Effector memory CD8-positive, alpha-beta T cell (primary cell): ENCODE measurements around the gene VDAC2.
"Not testable (repeated sequence)": the region's sequence is repeated elsewhere in the genome, so short reads cannot be mapped to it uniquely, and the experiment has no call there.

Experiments
- ATAC-seq: fragments of 150-1000 bp; cut with Tn5 transposase; replicated peaks from 2 replicates; pipeline ENCODE4 v1.10.0; 2021; ENCODE audit warnings: mild to moderate bottlenecking, moderate library complexity
- DNase-seq, 3 experiments: peaks; one replicate each; pipeline ENCODE4 v3.0.0; 2021
- H3K27ac Mint-ChIP-seq, 2 donors: one replicate each; pipeline ENCODE4 v1.8.0; 2022; ENCODE audit warnings: mild to moderate bottlenecking in 2 of 2, mixed read lengths in 2 of 2, moderate library complexity in 2 of 2
- H3K27me3 Mint-ChIP-seq, 2 donors: one replicate each; pipeline ENCODE4 v1.8.0; 2022; ENCODE audit warnings: mixed read lengths in 2 of 2
- H3K36me3 Mint-ChIP-seq: one replicate; pipeline ENCODE4 v1.8.0; 2022; ENCODE audit warnings: mild to moderate bottlenecking, moderate library complexity, mixed read lengths; ENCODE audit not compliant: insufficient read depth
- H3K4me1 Mint-ChIP-seq, 2 donors: one replicate each; pipeline ENCODE4 v1.8.0; 2022; ENCODE audit warnings: low read depth in 2 of 2, mixed read lengths in 2 of 2
- H3K4me3 Mint-ChIP-seq, 2 donors: one replicate each; pipeline ENCODE4 v1.8.0; 2022; ENCODE audit warnings: mild to moderate bottlenecking in 2 of 2, mixed read lengths in 2 of 2, moderate library complexity in 2 of 2
- H3K9me3 Mint-ChIP-seq, 2 donors: one replicate each; pipeline ENCODE4 v1.8.0; 2022; ENCODE audit warnings: mixed read lengths in 2 of 2

VDAC2 gene

GRCh38 chr10:75188522-75188921, 22.1 kb upstream of the VDAC2 start:
- not testable (repeated sequence) for H3K9me3 Mint-ChIP-seq, H3K4me1 Mint-ChIP-seq, H3K36me3 Mint-ChIP-seq, H3K4me3 Mint-ChIP-seq, H3K27me3 Mint-ChIP-seq, ATAC-seq, DNase-seq
- H3K27ac Mint-ChIP-seq = peak overlapping the region; percentile 55 to 83

DNA sequence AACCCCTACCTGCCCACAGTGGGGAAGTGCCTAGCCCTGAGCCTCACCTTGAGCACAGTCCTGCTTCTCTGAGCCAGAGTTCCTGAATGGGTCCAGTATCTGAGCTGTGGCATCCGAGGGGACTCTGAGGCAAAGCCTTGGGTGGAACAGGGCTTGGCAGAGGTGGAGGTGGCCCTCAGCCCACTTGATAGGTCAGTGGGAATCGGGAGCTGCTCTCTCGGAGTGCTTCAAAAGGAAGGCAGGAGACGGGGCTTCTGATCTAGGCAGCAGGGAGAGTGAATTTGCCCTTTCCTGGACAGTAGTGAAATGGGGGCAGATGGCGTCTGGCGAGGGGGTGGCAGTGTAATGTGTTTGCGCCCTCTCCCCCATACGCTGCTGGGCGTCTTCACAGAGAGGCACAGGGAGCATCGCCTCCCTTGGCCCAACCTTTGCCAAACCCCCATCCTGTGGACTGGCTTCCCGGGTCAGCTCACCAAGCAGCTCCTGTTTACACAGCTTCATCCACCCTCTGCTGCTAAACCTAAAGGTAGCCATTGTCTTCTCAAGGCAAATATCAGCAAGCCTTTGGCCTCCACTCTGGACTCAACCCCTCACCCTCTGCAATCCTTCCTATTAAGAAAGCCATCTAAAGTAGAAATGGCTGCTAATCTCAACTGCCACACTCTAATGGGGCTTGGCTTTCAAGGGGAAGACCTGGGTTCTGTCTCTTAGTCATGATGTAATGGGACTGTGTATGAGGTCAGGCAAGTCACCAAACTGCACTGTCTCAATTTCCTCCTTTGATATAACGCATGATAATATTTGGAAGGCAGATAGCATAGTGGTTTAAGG, 21.1 kb upstream of the VDAC2 start:
- Mint-ChIP-seq H3K4me3 (no peak overlapping the region), H3K4me1 (peaks cover 3 to 6% of the 10 kb centered on the region in 2 donors), H3K27me3 (no peaks in the 10 kb centered on the region), H3K27ac (peak overlapping the region in 1 of 2 donors; percentile 55), H3K36me3 (no peaks in the 10 kb centered on the region), H3K9me3 (no peaks in the 10 kb centered on the region)
- no peak for ATAC-seq
- no peak for DNase-seq

DNA sequence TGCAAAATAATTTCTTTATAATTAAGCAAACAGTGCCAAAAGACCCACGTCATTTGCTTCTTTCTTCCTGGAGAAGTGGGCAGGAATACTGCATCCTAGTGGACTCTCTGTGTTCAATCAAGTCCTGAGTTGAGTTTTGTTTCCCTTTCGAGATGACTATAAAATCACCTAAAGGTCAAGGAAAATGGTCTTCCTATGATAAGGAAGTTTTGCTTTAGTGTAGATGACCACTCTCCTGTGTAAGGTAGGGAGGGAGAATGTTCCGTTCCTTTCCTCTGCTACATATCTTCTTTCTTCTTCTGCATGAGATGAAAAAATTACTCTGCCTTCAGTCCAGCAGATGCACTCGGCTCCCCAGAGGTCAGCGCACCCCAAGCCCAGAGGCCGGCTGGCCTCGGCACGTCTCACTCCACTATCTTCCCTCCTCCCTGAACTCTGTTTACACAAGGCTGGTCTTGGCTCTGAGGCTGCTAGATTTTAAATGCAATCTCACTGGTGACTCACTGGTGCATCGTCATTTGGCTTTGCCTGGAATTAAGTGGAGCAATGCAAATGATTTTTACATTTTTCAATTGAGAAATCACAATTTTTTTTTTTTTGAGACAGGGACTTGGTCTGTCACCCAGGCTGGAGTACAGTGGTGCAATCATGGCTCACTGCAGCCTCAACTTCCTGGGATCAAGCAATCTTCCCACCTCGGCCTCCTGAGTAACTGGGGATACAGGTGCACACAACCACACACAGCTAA, 18.6 kb upstream of the VDAC2 start:
- H3K9me3 Mint-ChIP-seq = no peaks in the 10 kb centered on the region
- H3K4me3 Mint-ChIP-seq = no peak overlapping the region
- no peak for ATAC-seq
- peaks cover 3 to 6% of the 10 kb centered on the region in 2 donors for H3K4me1 Mint-ChIP-seq
- no peaks in the 10 kb centered on the region for H3K27me3 Mint-ChIP-seq
- no peak overlapping the region for H3K27ac Mint-ChIP-seq
- DNase-seq = no peak
- H3K36me3 Mint-ChIP-seq = no peaks in the 10 kb centered on the region

- H3K27ac Mint-ChIP-seq, ATAC-seq, H3K36me3 Mint-ChIP-seq, H3K9me3 Mint-ChIP-seq, H3K27me3 Mint-ChIP-seq, H3K4me3 Mint-ChIP-seq, H3K4me1 Mint-ChIP-seq, DNase-seq: not testable (repeated sequence)
Measured at GRCh38 chr10:75194625-75195024, 16.0 kb upstream of the VDAC2 start.

DNA sequence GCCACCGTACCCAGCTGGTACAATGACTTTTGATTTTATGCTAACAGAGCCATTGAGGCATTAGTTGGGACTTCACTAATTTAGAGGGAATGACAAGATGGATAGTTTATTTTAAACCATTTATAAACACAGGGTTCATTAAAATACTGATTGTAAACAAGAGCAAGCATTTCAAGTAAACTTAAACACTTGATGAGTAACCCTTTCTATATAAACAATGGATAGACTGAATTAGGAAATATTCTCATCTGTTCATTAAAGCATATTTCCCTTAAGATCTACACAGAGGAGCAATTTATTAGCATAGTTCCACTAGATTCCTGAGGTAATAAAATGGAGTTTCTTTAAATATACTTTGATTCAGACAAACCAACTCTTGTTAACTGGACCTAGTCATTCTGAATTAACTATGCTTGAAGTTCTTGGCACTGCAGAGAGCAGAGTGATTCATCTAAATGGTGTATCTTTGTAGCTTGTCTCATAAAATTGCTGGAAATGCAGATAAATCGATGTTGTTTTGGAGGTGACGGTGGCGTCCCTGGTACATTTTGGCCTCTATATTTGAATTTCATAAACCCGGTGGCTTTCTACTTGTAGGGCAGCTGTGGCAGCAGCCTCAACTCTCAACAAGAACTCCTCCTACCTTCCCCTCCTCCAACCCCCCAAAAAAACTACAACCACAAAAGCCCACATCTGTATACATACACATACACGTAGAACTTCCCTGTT, 15.4 kb upstream of the VDAC2 start:
- Mint-ChIP-seq H3K27ac (no peak overlapping the region), H3K4me1 (no peaks in the 10 kb centered on the region), H3K9me3 (no peaks in the 10 kb centered on the region), H3K36me3 (no peaks in the 10 kb centered on the region), H3K27me3 (no peaks in the 10 kb centered on the region), H3K4me3 (no peak overlapping the region)
- DNase-seq = no peak
- no peak for ATAC-seq

DNA sequence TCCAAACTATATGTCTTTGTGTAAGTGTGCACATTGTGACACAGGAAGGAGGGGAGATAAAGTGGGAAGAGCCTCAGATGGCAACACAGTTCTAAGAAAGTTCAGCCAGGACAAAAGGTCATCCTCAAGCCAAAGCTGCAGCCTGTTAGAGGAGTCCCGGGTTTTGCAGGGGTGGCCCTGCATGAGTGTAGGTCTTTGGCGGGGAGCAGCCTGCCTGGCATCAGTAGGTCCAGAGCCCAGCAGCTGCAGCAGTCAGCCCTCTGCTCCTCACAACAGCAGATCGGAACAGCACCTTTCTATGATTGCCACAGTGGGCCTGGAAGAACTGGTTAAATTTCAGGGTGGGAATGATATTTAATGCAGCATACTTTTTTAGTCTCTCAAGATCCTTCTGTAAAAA, 13.5 kb upstream of the VDAC2 start:
- H3K27ac Mint-ChIP-seq = no peak overlapping the region
- no peak for ATAC-seq
- no peaks in the 10 kb centered on the region for H3K36me3 Mint-ChIP-seq
- H3K27me3 Mint-ChIP-seq = no peaks in the 10 kb centered on the region
- no peak overlapping the region for H3K4me3 Mint-ChIP-seq
- no peaks in the 10 kb centered on the region for H3K9me3 Mint-ChIP-seq
- H3K4me1 Mint-ChIP-seq = no peaks in the 10 kb centered on the region
- DNase-seq = no peak

DNA sequence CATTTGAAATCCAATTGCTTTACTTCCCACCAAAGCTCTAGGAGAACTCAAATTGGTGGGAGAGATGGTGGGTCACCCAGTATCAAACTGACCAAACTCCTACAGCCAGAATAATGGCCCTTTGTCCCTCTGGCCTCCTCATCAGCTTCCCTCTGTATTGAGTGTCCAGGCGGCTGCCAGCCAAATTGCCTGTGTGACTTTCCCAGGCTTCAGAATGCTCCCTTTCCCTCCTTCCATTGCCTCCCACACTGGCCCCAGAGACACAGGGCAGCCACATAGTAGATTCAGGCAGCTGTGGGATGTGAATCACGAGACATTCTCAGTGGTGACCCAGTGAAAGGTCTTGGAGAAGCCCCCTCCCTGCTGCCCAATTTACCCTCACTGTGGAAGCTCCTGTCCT, 12.7 kb upstream of the VDAC2 start:
- Mint-ChIP-seq H3K27me3 (no peaks in the 10 kb centered on the region), H3K9me3 (no peaks in the 10 kb centered on the region), H3K36me3 (no peaks in the 10 kb centered on the region), H3K4me1 (no peaks in the 10 kb centered on the region), H3K4me3 (no peak overlapping the region), H3K27ac (no peak overlapping the region)
- no peak for ATAC-seq
- no peak for DNase-seq

DNA sequence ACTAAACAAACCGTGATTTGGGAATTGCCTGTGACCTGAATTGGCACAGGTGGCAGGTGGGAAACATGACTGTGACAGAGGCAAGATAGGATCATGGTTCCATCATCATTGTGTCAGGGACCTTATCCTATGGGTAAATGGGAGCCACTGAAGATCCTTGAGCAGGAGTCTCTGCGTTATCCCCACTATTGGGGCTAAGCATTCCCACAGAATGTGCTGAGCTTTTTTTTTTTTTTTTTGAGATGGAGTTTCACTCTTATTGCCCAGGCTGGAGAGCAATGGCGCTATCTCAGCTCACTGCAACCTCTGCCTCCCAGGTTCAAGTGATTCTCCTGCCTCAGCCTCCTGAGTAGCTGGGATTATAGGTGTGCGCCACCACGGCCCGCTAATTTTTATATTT, 10.6 kb upstream of the VDAC2 start:
- H3K27ac Mint-ChIP-seq, H3K4me1 Mint-ChIP-seq, DNase-seq, H3K9me3 Mint-ChIP-seq, H3K4me3 Mint-ChIP-seq, H3K36me3 Mint-ChIP-seq, ATAC-seq, H3K27me3 Mint-ChIP-seq: not testable (repeated sequence)

DNA sequence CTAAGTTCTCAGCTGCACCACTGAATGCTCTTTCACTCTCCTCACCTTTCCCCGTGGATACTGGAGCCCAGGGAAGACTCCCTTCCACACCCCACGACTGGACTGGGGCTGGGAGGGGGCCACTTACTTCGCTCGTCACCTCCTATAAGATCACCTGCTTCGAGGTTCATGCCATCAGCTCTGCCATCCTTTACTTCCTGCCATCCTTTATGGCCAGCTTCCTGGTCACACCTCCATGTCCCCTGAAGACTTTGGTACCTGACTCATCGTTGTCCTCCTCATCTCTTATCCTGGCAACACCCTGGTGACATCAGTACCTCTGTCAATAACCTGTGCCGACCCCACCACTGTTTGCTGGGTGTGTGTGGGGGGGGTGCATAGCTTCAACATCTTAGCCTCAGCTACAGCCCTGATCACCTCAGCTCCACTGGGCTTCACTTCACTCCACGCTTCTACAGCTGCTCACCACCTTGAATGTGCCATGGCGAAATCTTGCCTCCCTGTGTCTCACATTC, 8.7 kb upstream of the VDAC2 start:
- Mint-ChIP-seq H3K36me3 (no peaks in the 10 kb centered on the region), H3K4me3 (no peak overlapping the region), H3K27me3 (no peaks in the 10 kb centered on the region), H3K4me1 (no peaks in the 10 kb centered on the region), H3K9me3 (no peaks in the 10 kb centered on the region), H3K27ac (no peak overlapping the region)
- DNase-seq (no peak), ATAC-seq (no peak)

DNA sequence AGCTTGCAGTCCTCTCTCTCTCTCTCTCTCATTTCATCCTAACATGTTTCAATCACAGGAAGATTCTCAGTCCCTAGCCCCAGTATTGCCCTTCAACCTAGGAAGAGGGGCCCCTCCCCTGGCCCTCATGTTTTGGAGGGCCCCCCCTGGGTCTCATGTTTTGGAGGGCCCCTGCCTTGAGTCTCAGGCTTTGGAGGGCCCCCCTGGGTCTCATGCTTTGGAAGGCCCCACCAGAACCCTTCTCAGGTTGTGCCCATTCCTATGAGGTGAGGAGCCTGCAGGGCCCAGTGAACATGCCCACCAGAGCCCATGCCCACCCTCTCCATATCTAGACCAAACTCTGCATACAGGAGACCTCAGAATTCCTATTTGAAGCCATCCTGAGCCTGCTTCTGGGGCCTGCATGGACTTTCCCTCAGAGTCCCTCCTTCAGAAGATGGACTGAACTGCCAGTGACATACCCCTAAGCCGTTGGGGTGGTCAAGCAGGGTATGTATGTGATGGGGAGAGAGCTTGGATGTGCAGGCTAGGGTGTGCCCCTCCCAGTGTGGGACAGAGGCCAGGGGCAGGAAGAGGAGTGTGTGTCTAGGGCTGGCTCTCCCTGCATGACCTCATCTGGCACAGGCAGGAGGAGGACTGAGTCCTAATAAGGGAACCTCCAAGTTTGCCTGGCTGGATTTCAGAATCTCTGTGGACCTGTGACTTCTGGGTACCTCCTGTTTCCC, 8.1 kb upstream of the VDAC2 start:
- Mint-ChIP-seq H3K27me3 (no peaks in the 10 kb centered on the region), H3K27ac (no peak overlapping the region), H3K9me3 (no peaks in the 10 kb centered on the region), H3K4me3 (no peak overlapping the region), H3K4me1 (no peaks in the 10 kb centered on the region), H3K36me3 (no peaks in the 10 kb centered on the region)
- no peak for DNase-seq
- ATAC-seq = no peak

- H3K36me3 Mint-ChIP-seq, H3K27me3 Mint-ChIP-seq, H3K4me3 Mint-ChIP-seq, H3K4me1 Mint-ChIP-seq, H3K27ac Mint-ChIP-seq, H3K9me3 Mint-ChIP-seq, DNase-seq, ATAC-seq: not testable (repeated sequence)
Measured at GRCh38 chr10:75203046-75203620, 7.5 kb upstream of the VDAC2 start.

DNA sequence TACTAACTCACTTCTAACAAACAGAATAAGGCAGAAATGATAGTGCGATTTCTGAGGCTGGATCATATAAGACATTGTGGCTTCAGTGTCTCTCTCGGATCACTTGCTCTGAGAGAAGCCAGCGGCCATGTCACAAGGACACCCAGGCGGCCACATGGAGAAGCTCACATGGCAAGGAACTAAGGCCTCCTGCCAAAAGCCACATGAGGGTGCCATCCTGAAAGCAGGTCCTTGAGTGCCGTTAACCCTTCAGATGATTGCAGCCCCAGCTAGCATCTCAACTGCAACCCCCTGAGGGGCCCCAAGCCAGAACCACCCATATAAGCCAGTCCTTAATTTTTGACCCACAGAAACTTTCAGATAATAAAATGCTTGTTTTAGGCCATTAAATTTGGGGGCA, 6.9 kb upstream of the VDAC2 start:
- no peak for DNase-seq
- Mint-ChIP-seq H3K4me1 (no peaks in the 10 kb centered on the region), H3K9me3 (no peaks in the 10 kb centered on the region), H3K27ac (no peak overlapping the region), H3K27me3 (no peaks in the 10 kb centered on the region), H3K4me3 (no peak overlapping the region), H3K36me3 (no peaks in the 10 kb centered on the region)
- no peak for ATAC-seq

GRCh38 chr10:75205908-75206307, 4.7 kb upstream of the VDAC2 start:
- no peak overlapping the region for H3K27ac Mint-ChIP-seq
- no peaks in the 10 kb centered on the region for H3K9me3 Mint-ChIP-seq
- DNase-seq = no peak
- H3K4me3 Mint-ChIP-seq = no peak overlapping the region
- peaks cover 11% of the 10 kb centered on the region for H3K36me3 Mint-ChIP-seq
- H3K27me3 Mint-ChIP-seq = no peaks in the 10 kb centered on the region
- peaks cover 0 to 6% of the 10 kb centered on the region in 2 donors for H3K4me1 Mint-ChIP-seq
- ATAC-seq = no peak
